SK-N-SH (cell line): Measurements from ENCODE around the gene TRIP6.

Source experiments
- EP300 ChIP-seq, 2 experiments: IDR thresholded peaks; 2 replicates each; pipeline versions ENCODE4 v1.4.0 to v1.6.1; 2012; ENCODE audit warnings: borderline replicate concordance in 1 of 2, low read depth in 1 of 2, low read length in 1 of 2
- IRF3 ChIP-seq: fragments of 150-350 bp; IDR thresholded peaks from 2 replicates; pipeline ENCODE4 v1.6.1; 2016; ENCODE audit warnings: mild to moderate bottlenecking, low read depth, low read length
- JUND ChIP-seq: IDR thresholded peaks from 2 replicates; pipeline ENCODE4 v1.4.0; 2012
- NFIC ChIP-seq: IDR thresholded peaks from 2 replicates; pipeline ENCODE4 v1.4.0; 2012; ENCODE audit warnings: borderline replicate concordance
- POLR2AphosphoS5 ChIP-seq: IDR thresholded peaks from 2 replicates; pipeline ENCODE4 v1.6.1; 2012; ENCODE audit warnings: low read depth, low read length
- RCOR1 ChIP-seq: fragments of 150-350 bp; IDR thresholded peaks from 2 replicates; pipeline ENCODE4 v1.6.1; 2017; ENCODE audit warnings: antibody characterized with exemption, low read length
- REST ChIP-seq: IDR thresholded peaks from 2 replicates; pipeline ENCODE4 v1.6.1; 2012; ENCODE audit warnings: mild to moderate bottlenecking, low read depth, low read length, moderate library complexity
- RFX5 ChIP-seq: IDR thresholded peaks from 2 replicates; pipeline ENCODE4 v1.6.1; 2012; ENCODE audit warnings: mild to moderate bottlenecking, improper control_type of control experiment, low read length
- RXRA ChIP-seq: IDR thresholded peaks from 2 replicates; pipeline ENCODE4 v1.4.0; 2012; ENCODE audit warnings: low read depth, mild to moderate bottlenecking, borderline replicate concordance
- TAF1 ChIP-seq: IDR thresholded peaks from 2 replicates; pipeline ENCODE4 v1.6.1; 2012; ENCODE audit warnings: low read depth, mild to moderate bottlenecking, low read length, moderate library complexity, borderline replicate concordance
- TEAD4 ChIP-seq: IDR thresholded peaks from 2 replicates; pipeline ENCODE4 v1.4.0; 2012; ENCODE audit warnings: mild to moderate bottlenecking, borderline replicate concordance; ENCODE audit not compliant: insufficient read depth
- ZBTB33 ChIP-seq: IDR thresholded peaks from 2 replicates; pipeline ENCODE4 v1.4.0; 2012; ENCODE audit warnings: low read depth, borderline replicate concordance
- TF ChIP-seq, protein P1 (sequence below): fragments of 200-600 bp; sonication (generic); IDR thresholded peaks from 2 replicates; pipeline ENCODE4 v1.6.1; 2017; ENCODE audit warnings: antibody characterized with exemption, mild to moderate bottlenecking, moderate library complexity

GRCh38 chr7:100822236-100823139 is 44.7 kb upstream of the TRIP6 start:
- TF ChIP-seq, protein P1, sequence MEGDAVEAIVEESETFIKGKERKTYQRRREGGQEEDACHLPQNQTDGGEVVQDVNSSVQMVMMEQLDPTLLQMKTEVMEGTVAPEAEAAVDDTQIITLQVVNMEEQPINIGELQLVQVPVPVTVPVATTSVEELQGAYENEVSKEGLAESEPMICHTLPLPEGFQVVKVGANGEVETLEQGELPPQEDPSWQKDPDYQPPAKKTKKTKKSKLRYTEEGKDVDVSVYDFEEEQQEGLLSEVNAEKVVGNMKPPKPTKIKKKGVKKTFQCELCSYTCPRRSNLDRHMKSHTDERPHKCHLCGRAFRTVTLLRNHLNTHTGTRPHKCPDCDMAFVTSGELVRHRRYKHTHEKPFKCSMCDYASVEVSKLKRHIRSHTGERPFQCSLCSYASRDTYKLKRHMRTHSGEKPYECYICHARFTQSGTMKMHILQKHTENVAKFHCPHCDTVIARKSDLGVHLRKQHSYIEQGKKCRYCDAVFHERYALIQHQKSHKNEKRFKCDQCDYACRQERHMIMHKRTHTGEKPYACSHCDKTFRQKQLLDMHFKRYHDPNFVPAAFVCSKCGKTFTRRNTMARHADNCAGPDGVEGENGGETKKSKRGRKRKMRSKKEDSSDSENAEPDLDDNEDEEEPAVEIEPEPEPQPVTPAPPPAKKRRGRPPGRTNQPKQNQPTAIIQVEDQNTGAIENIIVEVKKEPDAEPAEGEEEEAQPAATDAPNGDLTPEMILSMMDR = no peak
- no peak for TF ChIP-seq POLR2AphosphoS5
- no peak for TF ChIP-seq IRF3
- no peak for TF ChIP-seq EP300 (IDR thresholded peaks at IDR 0.05; ENCODE audit: borderline replicate concordance in 1 of 2, low read depth in 1 of 2, low read length in 1 of 2)
- no peak for TF ChIP-seq RFX5
- no peak for TF ChIP-seq TAF1
- TF ChIP-seq REST = no peak
- no peak for TF ChIP-seq TEAD4
- no peak for TF ChIP-seq JUND
- TF ChIP-seq NFIC = no peak
- TF ChIP-seq RCOR1 = no peak
- no peak for TF ChIP-seq RXRA
- no peak for TF ChIP-seq ZBTB33
